ENCODE data around the gene ADRA2B.

DNA sequence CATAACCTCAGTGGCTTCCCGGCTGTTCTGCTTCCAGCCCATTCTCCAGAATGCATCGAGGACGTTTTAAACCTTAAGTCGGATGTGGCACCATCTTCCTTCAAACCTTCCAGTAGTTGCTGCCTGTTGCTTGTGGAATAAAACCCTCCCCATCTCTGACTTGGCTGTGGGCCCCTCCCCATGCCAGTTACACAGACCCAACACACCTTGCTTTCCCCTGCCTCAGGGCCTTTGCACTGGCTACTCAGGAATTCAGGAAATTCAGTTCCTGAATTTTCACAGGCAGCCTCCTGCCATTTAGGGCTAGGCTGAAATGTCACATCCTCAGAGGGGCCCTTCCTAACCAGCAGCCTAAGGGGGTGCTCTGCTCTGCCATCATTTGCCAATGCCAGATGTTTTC, 5.0 kb upstream of the ADRA2B start:
- TF ChIP-seq POLR2A (IDR thresholded peaks at IDR 0.05; ENCODE audit: low read length) (no peak), GATA1 (IDR thresholded peaks at IDR 0.05; ENCODE audit: low read depth, low read length) (no peak)

Measured in erythroblast (primary cell).